Fibroblast of pulmonary artery (primary cell): ENCODE data around the gene PTPRG.

Experiments used
- DNase-seq: peaks from one replicate; pipeline ENCODE4 v3.0.0-alpha.2; 2010; ENCODE audit warnings: low read depth
- H3K4me3 ChIP-seq: replicated peaks from 2 replicates; pipeline ENCODE4 v1.5.1; 2011; ENCODE audit warnings: low read depth, mild to moderate bottlenecking, control low read depth, low read length, moderate library complexity
- CTCF ChIP-seq: IDR thresholded peaks from 2 replicates; pipeline ENCODE4 v1.5.1; 2011; ENCODE audit warnings: mild to moderate bottlenecking, control low read depth, low read length, inconsistent platforms; ENCODE audit errors: missing control alignments

PTPRG gene

DNA sequence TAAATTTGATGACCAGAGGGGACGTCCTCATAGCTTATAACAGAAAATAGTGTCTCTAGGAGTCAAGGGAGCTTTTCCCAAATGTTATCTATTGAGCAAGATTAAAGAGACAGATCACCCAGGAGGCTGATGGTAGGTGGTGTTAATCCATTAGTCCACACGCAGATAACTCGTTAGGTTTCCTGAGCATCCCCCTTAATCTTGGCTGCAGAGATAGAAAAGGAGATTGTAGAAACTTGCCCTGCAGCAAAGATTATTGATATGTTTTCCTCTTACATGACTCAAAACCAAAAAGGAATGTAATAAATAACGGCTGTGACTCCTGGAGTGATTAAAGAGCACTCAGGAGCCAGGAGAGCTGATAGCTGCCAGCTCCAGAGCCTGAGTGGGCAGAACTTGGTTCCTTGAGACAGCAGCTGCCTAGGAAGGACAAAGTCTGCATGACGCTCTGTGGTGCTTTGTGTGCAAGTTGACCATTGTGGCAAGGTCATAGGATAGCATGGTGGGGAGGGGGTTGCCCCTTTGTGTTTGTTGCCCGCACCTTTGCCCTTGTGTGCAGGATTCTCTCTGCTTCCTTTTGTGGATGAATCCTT lies 234.8 kb downstream of the PTPRG start:
- no peak overlapping the region for H3K4me3 ChIP-seq
- DNase-seq = no peak
- TF ChIP-seq CTCF = no peak

DNA sequence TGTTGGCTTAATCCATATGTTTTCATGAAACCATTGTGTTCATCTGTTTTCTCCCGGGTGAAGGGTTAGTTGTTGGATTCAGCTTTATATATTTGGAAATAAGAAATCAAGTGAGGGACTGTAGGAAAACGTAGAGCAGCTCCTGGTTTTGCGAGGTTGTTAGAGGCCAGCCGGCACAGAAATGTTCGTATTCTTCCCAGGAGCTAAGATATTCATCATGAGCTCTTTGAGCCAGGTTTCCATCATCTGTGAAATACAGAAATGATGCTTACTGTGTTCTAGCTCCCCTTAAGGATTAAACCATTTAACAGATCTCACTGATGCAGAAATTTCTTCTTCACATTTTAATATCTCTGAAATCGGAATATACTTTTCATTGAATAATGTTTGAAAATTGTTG lies 235.5 kb downstream of the PTPRG start:
- no peak for DNase-seq
- no peak for TF ChIP-seq CTCF
- no peak overlapping the region for H3K4me3 ChIP-seq

DNA sequence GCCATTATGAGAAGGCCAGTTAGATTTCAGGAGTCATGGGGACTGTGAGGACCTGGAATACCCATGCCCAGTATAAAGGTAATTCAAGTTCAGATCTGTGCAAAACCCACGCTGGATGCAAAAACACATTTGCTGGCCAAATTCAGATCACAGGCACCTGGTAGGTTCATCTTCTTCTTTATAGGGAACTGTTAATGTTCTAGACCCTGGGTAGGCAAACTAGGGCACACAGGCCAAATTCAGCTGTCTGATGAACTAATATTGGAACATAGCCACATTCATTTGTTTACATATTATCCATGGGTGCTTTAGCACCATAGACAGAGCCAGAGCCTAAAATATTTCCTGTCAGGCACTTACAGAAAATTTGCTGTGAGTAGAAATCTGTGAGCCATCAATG lies 241.4 kb downstream of the PTPRG start:
- no peak for DNase-seq
- no peak for TF ChIP-seq CTCF
- H3K4me3 ChIP-seq = no peak overlapping the region

DNA sequence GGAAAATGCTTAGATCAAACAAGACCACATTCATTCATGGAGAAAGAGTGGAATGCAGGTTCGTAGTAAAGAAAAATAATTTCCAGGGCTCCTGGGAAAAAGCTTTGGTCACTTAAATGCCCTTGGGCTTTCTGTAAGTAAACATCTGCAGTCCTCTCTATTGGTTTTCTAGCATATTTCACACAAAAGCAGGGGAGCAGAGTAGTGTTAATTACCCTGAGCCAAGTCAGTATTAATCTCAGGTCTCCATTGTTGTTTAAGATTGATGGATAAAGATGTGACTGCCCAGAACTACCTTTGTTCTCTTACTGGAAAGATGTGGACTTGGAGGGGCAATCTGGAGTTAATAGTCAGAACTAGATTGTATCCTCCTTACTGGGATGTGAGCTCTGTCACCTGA lies 242.6 kb downstream of the PTPRG start:
- no peak overlapping the region for H3K4me3 ChIP-seq
- TF ChIP-seq CTCF = no peak
- DNase-seq = no peak

- TF ChIP-seq CTCF = no peak
- DNase-seq = no peak
- no peak overlapping the region for H3K4me3 ChIP-seq
Measured at GRCh38 chr3:61804782-61805181, 243.4 kb downstream of the PTPRG start.

DNA sequence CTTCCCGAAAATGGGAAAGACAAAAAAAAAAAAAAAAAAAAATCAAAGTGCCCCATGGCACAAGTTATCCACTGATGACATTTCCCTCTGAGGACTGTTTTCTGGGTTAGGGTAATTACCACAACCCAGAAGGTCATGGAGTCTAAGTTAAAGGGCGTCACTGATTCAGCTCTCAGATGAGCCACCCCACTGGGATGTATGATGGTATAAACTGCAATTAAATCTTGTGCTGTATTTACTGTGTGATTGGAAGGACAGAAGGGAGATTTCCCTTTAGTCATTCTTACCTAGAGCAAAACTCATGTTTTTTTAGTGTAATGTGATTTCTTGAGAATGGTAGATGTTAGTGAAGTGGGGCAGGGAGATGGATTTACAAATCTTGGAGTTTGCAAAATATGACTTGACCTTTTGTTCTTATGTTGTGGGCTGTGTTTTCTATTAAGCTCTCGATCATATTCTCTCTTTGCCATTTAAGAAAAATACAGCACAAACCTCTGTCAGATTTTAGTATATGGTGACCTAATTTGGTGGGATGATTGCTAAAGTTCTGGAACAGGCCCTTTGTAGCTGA lies 244.2 kb downstream of the PTPRG start:
- H3K4me3 ChIP-seq = no peak overlapping the region
- no peak for TF ChIP-seq CTCF
- no peak for DNase-seq

GRCh38 chr3:61806810-61807209 lies 245.4 kb downstream of the PTPRG start:
- DNase-seq = no peak
- TF ChIP-seq CTCF = no peak
- no peak overlapping the region for H3K4me3 ChIP-seq
